ENCODE measurements around the gene NCS1.

DNA sequence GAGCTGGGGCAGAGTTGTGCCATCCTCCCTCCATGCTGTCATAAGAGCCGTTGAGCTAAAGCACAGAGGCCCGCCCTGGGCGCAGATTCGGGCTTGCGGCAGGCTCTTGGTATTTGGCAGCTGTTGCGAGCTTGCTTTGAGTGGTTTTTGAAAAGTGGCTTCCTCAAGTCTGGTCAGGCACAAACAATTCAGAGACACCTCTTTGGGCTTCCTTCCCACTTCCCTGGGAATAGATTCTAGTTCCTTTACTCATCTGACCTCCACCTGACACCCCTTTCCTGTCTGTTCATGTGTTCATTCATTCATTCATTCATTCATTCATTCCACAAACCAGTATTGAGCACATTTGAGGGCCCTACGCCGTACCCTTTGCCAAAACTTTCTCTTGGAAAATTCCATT is 27.4 kb downstream of the NCS1 start:
- TF ChIP-seq POLR2A (IDR thresholded peaks at IDR 0.05; ENCODE audit: control extremely low read depth in 1 of 2, low read depth in 2 of 2, low read length in 2 of 2) (no peak), TAF1 (IDR thresholded peaks at IDR 0.05; ENCODE audit: low read depth, low read length) (no peak), RAD21 (IDR thresholded peaks at IDR 0.05 in 1 of 2, conservative IDR thresholded peaks at IDR 0.05 in 1 of 2; ENCODE audit: low read depth in 2 of 2, low read length in 2 of 2) (no peak), YY1 (IDR thresholded peaks at IDR 0.05; ENCODE audit: low read depth, low read length) (no peak), CEBPB (IDR thresholded peaks at IDR 0.05; ENCODE audit: low read depth, low read length) (no peak), CREB1 (IDR thresholded peaks at IDR 0.05) (no peak), EZH2 (IDR thresholded peaks at IDR 0.05; ENCODE audit: low read depth, low read length, severe bottlenecking) (no peak)
- TF ChIP-seq, protein P1, sequence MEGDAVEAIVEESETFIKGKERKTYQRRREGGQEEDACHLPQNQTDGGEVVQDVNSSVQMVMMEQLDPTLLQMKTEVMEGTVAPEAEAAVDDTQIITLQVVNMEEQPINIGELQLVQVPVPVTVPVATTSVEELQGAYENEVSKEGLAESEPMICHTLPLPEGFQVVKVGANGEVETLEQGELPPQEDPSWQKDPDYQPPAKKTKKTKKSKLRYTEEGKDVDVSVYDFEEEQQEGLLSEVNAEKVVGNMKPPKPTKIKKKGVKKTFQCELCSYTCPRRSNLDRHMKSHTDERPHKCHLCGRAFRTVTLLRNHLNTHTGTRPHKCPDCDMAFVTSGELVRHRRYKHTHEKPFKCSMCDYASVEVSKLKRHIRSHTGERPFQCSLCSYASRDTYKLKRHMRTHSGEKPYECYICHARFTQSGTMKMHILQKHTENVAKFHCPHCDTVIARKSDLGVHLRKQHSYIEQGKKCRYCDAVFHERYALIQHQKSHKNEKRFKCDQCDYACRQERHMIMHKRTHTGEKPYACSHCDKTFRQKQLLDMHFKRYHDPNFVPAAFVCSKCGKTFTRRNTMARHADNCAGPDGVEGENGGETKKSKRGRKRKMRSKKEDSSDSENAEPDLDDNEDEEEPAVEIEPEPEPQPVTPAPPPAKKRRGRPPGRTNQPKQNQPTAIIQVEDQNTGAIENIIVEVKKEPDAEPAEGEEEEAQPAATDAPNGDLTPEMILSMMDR (IDR thresholded peaks at IDR 0.05; ENCODE audit: control extremely low read depth in 1 of 3, insufficient read depth in 1 of 3, low read depth in 1 of 3, low read length in 3 of 3), result no peak

Measured in H1 (cell line).